SIG-M5 treated with dmso at 0.1 percent for 504 hours (cell line): ENCODE data around the gene OR52E1.
"Not testable (repeated sequence)": the region's sequence is repeated elsewhere in the genome, so short reads cannot be mapped to it uniquely, and the experiment has no call there.

Experiments
- DNase-seq: peaks from one replicate; lab custom pipeline; 2025; ENCODE audit not compliant: unreplicated experiment; lab: John Stamatoyannopoulos, UW

Gene OR52E1

DNA sequence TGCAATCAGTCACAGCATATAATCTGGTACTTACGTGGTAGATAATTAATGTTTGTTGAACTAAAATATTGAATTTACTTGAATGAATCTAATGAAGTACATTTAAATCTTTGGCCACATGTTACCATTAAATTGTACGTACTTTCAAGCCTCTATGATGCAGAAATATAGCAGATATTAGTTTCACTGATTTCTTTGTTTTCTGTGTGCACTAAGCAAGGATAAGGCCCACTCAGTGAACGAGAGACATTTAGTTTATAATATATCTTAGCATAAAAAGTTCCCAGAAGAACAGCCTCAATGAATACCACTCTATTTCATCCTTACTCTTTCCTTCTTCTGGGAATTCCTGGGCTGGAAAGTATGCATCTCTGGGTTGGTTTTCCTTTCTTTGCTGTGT lies at the start of gene OR52E1:
Gene OR52E1 (plus strand): TSS at position 301 of the 400 bp plus-strand sequence.
- DNase-seq: no peak

DNA sequence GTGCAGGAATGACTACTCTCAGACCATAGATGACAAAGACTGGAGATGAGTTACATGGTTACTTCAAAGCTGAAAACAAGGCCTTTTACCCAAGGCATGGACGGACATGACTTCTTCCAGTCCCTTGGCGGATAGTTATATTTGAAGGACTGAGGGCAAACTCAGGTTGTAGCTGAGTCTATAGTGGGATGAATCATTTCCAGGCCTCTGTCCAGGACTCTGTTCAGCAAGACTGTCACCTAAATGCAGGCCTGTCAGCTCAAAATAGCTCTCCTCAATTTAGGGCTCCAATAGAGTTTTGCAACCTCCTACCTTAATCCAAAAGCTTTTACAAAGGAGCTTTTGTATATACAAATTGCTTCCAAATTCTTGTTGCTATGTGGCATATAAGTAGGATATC lies 47.4 kb upstream of the OR52E1 start:
- DNase-seq: no peak

DNA sequence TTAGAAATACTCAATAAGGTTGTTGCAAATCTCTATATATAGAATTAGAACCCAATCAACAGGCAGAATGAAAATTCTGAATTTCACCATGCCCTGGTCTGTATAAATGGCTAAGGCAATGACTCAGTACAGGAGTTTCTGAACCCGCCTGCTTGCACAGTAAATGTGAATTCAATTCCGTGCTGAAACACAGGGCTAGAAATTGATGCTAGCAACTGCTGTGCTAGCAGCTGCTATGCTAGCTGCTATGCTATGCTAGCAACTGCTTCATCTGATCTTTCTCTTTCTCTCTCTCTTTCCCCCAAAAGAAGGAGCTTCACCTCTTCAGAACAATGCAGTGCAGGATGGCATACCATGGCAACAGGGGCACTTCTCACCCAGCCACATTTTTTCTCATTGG lies 32.7 kb upstream of the OR52E1 start:
- no peak for DNase-seq

DNA sequence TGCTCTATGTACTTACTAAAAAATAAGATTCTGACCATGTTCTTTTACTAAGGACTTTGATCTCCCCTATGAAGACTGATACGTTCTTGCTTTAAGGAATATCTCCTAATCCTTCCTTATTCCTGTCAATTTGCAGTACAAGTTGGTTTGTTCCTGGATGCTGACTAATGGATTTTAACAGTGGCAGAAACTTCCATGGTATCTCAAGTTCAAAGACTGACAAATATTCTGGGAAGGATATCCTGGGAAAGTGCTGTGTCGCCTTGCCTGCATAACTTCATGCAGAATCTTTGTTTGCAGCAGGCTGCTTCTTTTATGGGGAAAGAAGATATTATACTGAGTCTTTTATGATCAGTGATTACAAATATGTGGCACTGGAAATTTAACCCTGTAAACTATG lies 31.4 kb upstream of the OR52E1 start:
- DNase-seq: no peak

DNA sequence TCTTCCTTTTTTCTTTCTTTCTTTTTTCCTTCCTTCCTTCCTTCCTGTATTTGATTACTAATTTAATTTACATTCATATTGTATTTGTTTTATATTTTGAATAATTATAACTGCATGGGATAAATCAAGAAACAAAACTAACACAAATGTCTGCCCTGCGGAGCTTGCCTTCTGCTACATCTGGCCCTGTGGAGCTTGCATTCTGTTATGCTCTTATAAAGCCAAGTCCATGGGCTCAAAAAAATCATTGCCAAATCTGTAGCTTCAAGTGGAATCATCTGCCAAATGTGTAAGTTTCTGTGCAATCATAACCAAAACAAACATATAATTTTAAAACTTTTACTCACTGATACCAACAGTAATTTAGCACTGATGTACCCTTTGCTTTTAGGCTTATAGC lies 31.0 kb upstream of the OR52E1 start:
- DNase-seq: no peak

DNA sequence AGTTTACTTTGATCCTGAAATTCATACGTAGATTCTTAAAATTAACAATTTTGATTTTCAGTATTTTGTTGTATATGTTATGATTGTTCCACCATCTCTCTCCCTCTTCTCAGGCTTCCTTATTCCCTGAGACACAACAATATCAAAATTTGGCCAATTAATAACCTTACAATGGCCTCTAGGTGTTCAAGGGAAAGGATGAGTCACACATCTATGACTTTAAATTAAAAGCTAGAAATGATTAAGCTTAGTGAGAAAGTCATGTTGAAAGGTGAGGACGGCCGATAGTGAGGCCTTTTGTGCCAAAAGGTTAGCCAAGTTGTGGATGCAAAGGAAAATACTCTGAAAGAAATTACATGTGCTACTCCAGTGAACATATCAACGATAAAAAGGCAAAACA lies 28.5 kb upstream of the OR52E1 start:
- no peak for DNase-seq

DNA sequence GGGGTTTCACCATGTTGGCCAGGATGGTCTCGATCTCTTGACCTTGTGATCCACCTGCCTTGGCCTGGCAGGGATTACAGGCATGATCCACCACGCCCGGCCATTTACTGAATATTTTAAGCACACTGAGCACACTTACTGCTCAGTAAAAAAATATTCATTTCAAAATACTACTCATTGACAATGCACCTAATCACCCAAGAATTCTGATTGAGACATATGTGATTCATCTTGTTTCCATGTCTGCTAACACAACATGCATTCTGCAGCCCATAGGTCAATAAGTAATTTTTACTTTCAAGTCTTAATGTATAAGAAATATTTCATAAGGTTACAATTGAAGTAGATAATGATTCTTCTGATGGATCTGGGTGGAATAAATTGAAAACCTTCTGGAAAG lies 27.3 kb upstream of the OR52E1 start:
- DNase-seq: no peak

DNA sequence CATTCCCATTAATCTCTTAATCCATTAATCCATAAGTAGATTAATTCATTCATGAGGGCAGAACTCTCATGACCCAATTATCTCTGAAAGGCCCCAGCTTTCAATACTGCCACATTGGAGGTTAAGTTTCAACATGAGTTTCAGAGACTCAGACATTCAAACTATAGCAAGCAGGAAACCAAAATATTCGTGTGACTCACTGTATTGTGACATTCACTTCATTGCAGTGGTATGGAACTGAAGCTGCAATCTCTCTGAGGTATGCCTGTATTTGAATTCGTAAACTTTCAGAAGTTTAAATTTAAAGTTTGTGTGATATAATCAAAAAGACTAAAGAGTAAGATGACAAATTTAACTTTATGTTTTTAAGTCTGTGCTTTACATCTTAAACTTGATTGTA lies 26.0 kb upstream of the OR52E1 start:
- peak; percentile 28 for DNase-seq

DNA sequence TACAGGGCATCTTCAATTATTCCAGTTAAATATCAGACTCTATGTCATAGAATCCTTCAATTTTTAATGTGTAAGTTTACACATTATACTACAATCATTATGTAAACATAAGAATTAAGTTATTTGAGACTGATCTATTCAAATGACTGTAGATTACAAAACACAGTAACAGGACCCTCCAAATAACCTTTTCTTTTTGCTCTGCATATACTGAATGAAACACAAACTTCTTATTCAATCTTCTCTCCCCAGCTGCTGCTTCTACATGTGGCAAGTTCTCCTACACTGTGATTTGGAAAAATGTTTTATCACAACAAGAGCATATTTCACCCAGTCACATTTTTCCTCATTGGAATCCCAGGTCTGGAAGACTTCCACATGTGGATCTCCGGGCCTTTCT lies 23.1 kb upstream of the OR52E1 start, which contains the start of gene OR52J3:
Gene OR52J3 (plus strand): TSS at position 301 of the 400 bp plus-strand sequence. CDS start 0 bp downstream, at position 301.
- no peak for DNase-seq

DNA sequence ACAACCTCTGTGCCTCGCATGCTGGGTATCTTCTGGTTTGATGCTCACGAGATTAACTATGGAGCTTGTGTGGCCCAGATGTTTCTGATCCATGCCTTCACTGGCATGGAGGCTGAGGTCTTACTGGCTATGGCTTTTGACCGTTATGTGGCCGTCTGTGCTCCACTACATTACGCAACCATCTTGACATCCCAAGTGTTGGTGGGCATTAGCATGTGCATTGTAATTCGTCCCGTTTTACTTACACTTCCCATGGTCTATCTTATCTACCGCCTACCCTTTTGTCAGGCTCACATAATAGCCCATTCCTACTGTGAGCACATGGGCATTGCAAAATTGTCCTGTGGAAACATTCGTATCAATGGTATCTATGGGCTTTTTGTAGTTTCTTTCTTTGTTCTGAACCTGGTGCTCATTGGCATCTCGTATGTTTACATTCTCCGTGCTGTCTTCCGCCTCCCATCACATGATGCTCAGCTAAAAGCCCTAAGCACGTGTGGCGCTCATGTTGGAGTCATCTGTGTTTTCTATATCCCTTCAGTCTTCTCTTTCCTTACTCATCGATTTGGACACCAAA lies 22.5 kb upstream of the OR52E1 start:
- no peak for DNase-seq

DNA sequence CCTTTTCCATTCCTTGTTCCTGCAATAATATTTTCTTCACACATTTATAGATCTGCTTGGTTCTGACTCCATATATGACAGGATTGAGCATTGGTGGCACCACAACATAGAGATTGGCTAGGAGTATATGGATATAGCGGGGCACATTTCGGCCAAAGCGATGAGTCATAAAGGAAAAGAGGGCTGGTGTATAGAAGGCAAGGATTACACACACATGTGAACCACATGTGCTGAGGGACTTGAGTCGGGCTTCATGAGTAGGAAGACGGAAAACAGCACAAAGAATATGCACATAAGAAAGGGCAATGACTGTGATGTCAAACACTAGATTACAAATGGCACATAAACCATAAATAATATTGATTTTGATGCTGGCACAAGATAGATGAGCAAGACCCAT lies 10.7 kb upstream of the OR52E1 start:
- DNase-seq: not testable (repeated sequence)

DNA sequence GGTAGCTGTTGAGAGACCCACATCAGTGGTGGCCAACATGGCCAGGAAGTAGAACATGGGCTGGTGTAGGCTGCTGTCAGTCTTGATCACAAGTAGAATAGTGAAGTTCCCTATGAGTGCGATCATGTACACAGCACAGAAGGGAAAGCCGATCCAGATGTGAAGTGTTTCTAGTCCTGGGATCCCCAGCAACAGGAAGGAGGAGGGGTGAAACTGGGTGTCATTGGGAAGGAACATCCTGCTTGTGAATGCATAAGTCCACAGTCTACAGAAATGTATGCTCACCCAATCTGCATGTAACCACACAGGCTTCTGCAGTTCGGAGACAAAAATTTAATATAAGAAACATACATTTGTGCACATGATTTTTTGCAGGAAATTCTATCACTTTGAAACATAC lies 10.0 kb upstream of the OR52E1 start, which contains the start of gene OR52E2:
Gene OR52E2 (minus strand): TSS at position 237 of the 400 bp plus-strand sequence. CDS start 0 bp downstream, at position 237.
- DNase-seq: no peak

DNA sequence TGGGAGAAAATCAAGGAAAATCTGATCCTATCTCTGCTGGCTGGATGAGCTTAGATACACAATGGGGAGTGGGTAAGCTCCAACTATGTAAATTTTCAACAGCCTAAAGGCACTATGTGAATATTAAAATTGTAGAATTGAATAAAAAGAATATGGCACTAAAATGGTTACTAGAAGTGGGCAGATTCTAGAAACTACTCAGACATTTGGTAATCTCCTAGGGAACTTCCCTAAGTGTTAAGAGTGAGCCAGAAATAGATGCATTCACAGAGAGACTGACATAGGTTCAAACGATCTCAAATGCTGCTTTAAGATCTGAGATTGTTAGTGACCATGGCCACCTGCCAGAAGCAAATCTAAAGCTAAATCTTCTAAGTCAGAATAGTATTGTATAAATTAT lies 4.3 kb upstream of the OR52E1 start:
- no peak for DNase-seq

DNA sequence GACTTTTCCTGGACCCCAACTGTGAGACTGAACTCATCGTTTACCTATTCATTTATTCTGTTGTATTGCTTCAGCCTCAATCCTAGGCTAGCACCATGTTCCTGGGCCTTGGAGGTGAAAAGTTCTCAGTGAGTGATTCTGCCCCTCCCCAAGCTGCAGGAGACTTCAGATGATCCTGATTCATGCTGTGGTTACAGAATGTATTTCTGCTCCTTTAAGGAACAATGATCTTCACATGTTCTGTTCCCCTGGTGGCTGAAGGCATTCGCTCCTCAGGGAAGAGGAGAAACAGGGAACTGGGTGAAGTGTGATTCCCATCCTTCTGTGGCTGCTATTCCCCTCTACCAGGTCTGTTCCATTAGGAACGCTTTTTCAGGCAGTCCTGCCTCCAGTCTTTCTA lies 2.4 kb downstream of the OR52E1 start:
- no peak for DNase-seq

DNA sequence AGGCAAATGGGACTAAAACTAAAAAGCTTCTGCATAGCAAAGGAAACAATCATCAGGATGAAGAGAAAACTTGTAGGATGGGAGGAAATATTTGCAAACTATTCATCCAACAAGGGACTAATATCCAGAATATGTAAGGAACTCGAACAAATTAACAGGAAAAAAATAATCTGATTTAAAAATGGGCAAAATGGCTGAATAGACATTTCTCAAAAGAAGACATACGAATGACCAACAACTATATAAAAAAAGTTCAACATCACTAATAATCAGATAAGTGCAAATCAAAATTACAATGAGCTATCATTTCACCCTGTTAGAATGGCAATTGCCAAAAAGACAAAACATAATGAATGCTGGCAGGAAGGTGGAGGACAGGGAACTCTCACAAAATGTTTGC lies 12.0 kb downstream of the OR52E1 start:
- DNase-seq: no peak

DNA sequence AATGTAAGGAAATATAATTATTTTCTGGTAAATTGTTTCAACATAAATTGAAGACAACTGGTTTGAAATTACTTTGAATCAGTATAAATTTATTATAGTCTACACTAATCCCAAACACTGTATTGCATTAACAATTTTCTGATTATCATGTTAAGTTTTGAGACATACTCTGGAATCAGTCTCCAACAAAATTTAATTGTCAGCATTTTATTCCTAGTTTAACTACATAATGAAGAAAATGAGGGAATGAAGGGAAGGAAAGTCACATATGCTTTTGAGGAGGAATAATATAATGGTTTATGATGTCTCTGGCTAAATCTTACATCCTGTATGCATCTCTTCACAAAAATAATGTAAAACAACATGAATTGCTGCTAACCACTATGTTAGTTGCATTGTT lies 14.2 kb downstream of the OR52E1 start:
- no peak for DNase-seq

DNA sequence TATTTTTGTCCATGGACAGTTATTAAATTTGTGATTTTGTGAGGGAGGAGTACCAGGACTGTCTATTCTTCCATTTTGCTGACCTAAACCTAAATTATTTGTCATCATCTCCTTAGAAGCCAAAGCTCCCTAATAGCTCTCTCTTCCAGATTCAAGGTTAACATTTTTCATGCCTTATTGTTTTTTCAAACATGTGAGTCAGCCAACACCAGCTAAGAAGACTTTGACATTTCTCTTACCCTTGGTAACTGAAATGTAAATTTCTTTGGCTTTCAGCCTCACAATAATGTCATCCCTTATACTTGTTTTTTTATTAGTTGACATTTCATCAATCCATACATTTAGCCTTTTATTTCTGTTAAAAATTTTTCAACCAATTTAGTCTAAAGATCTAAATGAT lies 19.2 kb downstream of the OR52E1 start:
- DNase-seq: no peak

DNA sequence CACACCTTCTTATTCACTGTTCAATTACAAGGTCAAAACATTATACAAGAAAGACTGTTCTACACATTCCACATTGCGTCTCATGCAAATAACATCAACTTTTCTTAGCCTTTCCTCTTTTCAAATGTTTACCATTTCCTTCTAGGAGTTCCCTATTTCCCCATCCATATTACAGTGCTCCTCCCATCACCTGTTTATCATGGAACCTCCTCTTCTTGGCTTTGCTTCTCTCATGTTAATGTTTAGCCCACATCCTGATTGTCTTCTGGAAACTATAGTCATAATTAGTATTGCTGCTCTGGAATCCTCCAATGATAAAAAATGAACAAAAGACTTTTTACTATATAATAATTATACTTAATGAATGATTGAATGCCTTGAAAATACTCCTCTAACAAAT lies 21.3 kb downstream of the OR52E1 start:
- DNase-seq: no peak

DNA sequence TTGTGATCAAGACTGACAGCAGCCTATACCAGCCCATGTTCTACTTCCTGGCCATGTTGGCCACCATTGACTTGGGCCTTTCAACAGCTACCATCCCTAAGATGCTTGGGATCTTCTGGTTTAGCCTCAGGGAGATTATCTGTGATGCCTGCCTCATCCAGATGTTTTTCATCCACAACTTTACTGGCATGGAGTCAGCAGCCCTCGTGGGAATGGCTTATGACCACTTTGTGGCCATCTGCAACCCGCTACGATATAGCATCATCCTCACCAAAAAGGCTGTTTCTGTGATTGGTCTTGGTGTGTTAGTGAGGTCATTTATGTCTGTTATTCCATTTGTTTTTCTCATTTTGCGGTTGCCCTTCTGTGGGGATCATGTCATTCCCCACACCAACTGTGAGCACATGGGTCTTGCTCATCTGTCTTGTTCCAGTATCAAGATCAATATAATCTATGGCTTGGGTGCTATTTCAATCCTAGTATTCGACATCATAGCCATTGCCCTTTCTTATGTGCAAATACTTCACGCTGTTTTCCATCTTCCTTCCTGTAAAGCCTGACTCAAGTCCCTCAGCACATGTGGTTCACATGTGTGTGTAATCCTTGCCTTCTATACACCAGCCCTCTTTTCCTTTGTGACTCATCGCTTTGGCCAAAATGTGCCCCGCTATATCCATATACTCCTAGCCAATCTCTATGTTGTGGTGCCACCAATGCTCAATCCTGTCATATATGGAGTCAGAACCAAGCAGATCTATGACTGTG lies 23.6 kb downstream of the OR52E1 start:
- no peak for DNase-seq

DNA sequence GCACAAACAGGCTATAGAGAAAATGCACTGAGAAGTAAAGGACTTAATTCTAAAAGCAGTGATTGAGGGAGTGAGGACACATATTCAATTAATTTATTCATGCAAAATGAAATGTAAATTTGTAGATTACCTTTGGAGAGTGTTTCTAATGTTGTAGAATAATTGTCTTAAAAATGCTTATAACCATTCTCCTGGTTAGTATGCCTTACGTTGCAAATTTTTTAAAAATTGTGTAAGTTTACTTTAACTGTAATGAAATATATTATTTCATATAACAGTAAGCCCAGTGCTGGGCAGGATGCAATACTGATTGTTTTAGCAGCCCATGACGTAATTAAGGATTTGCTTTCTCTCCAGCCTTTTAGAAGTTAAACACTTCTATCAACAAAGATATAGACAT lies 26.6 kb downstream of the OR52E1 start:
- DNase-seq: no peak

DNA sequence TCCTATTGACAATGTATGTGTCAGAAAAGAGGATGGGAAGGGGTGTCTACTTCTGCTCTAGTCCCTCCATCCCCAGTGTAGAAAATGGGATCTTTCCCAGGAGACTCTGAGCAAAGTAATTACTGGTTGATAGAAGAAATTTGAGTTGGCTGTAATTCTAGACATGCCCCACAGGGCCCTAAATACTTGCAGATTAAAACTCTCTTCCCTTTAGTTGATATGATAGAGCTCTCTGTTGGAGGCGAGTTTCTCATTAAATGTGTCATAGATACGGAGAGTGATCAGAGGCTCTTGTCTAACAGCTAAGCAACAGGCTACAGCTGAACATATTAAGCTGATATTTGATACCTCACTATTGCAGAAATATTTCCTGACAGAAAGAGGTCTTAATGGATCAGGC lies 32.9 kb downstream of the OR52E1 start:
- DNase-seq: no peak

DNA sequence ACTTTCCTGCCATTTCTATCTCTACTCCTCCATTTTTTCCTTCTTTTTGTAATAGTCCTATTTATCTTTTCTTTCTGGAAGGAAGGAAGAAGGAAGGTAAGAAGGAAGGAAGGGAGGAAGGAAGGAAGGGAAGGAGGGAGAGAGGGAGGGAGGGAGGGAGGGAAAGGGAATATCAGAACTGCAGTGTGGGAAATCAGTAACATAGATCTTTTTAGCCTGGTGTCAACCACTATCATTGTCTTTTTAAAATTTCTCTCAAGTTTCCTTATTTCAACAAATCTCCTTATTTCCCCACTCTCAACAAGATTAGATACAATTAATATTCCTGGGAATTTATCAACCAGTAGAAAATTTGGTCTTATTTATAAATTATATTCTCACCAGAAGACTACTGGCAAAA lies 33.7 kb downstream of the OR52E1 start:
- no peak for DNase-seq

DNA sequence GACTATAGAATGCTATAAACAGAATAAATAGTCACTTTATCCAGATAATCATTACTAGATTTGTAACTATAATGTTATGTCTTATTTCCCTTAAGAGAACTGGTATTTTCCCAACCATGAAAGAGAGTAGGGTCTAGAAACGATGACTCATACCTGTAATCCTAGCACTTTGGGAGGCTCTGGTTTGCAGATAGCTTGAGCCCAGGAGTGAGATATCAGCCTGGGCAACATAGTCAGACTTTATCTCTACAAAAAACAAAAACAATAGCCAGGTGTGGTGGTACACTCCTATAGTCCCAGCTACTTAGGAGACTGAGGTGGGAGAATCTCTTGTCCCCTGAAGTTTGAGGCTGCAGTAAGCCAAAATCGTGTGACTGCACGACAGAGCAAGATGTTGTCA lies 37.9 kb downstream of the OR52E1 start:
- DNase-seq: no peak
